H9 (cell line): ENCODE measurements around the gene VAMP8. TPM values are rescaled to one million over a fixed set of nuclear protein-coding genes. Genes with fewer than 3 reads are reported as not detected.

Experiments
- DNase-seq: peaks from one replicate; pipeline ENCODE4 v3.0.0-alpha.2; 2017
- H2AFZ ChIP-seq: one replicate; pipeline ENCODE4 v1.6.1; 2013; ENCODE audit warnings: mild to moderate bottlenecking, low read length, control low read depth, moderate library complexity
- H2AK5ac ChIP-seq: 2 replicates; pipeline ENCODE4 v1.6.1; 2013; ENCODE audit warnings: low read length, control low read depth, mixed read lengths; ENCODE audit not compliant: insufficient read length
- H2BK120ac ChIP-seq: one replicate; pipeline ENCODE4 v1.6.1; 2013; ENCODE audit warnings: low read depth, mild to moderate bottlenecking, low read length, control low read depth, inconsistent platforms; ENCODE audit not compliant: poor library complexity, severe bottlenecking
- H2BK12ac ChIP-seq: 2 replicates; pipeline ENCODE4 v1.6.1; 2013; ENCODE audit warnings: low read length, control low read depth, mixed read lengths, low read depth; ENCODE audit not compliant: insufficient read length
- H2BK15ac ChIP-seq: 2 replicates; pipeline ENCODE4 v1.6.1; 2013; ENCODE audit warnings: low read depth, low read length, control low read depth
- H2BK20ac ChIP-seq: one replicate; pipeline ENCODE4 v1.6.1; 2013; ENCODE audit warnings: low read depth, mild to moderate bottlenecking, low read length, control low read depth, inconsistent platforms; ENCODE audit not compliant: poor library complexity, severe bottlenecking
- H2BK5ac ChIP-seq: 2 replicates; pipeline ENCODE4 v1.6.1; 2013; ENCODE audit warnings: low read length, control low read depth, mixed read lengths; ENCODE audit not compliant: insufficient read length
- H3K14ac ChIP-seq: 2 replicates; pipeline ENCODE4 v1.6.1; 2013; ENCODE audit warnings: low read length, control low read depth; ENCODE audit not compliant: insufficient read depth
- H3K18ac ChIP-seq: 2 replicates; pipeline ENCODE4 v1.6.1; 2013; ENCODE audit warnings: low read depth, mild to moderate bottlenecking, mixed read lengths, low read length, control low read depth; ENCODE audit not compliant: insufficient read length
- H3K23ac ChIP-seq: 2 replicates; pipeline ENCODE4 v1.6.1; 2013; ENCODE audit warnings: low read length, control low read depth, mixed read lengths, low read depth; ENCODE audit not compliant: insufficient read length
- H3K23me2 ChIP-seq: 2 replicates; pipeline ENCODE4 v1.6.1; 2013; ENCODE audit warnings: low read depth, mild to moderate bottlenecking, mixed read lengths, low read length, control low read depth; ENCODE audit not compliant: insufficient read length, poor library complexity, severe bottlenecking
- H3K27ac ChIP-seq: 2 replicates; pipeline ENCODE4 v1.5.1; 2013; ENCODE audit warnings: low read length, control low read depth, mixed read lengths, low read depth; ENCODE audit not compliant: insufficient read length
- H3K27me3 ChIP-seq: 2 replicates; pipeline ENCODE4 v1.6.1; 2013; ENCODE audit warnings: low read length, control low read depth, inconsistent platforms; ENCODE audit not compliant: insufficient read depth
- H3K4ac ChIP-seq: 2 replicates; pipeline ENCODE4 v1.6.1; 2013; ENCODE audit warnings: low read depth, mild to moderate bottlenecking, control low read depth, inconsistent platforms, low read length, moderate library complexity
- H3K4me1 ChIP-seq: 2 replicates; pipeline ENCODE4 v1.6.1; 2013; ENCODE audit warnings: low read length, control low read depth, inconsistent platforms; ENCODE audit not compliant: insufficient read depth
- H3K4me2 ChIP-seq: 2 replicates; pipeline ENCODE4 v1.6.1; 2013; ENCODE audit warnings: low read length, control low read depth, mixed read lengths; ENCODE audit not compliant: insufficient read length, insufficient read depth
- H3K56ac ChIP-seq: 2 replicates; pipeline ENCODE4 v1.6.1; 2013; ENCODE audit warnings: low read depth, mild to moderate bottlenecking, mixed read lengths, low read length, control low read depth; ENCODE audit not compliant: insufficient read length
- H3K79me1 ChIP-seq: 2 replicates; pipeline ENCODE4 v1.6.1; 2013; ENCODE audit warnings: low read depth, mild to moderate bottlenecking, moderate library complexity, low read length, control low read depth, inconsistent platforms; ENCODE audit not compliant: insufficient read depth, poor library complexity, severe bottlenecking
- H3K79me2 ChIP-seq: 2 replicates; pipeline ENCODE4 v1.6.1; 2013; ENCODE audit warnings: low read length, control low read depth, inconsistent platforms; ENCODE audit not compliant: insufficient read depth
- H3K9ac ChIP-seq: 2 replicates; pipeline ENCODE4 v1.6.1; 2013; ENCODE audit warnings: low read length, control low read depth, mixed read lengths; ENCODE audit not compliant: insufficient read length; ENCODE audit errors: extremely low read depth
- H3K9me3 ChIP-seq: one replicate; pipeline ENCODE4 v1.6.1; 2013; ENCODE audit warnings: low read depth, low read length, inconsistent platforms; ENCODE audit not compliant: control insufficient read depth
- H3T11ph ChIP-seq: one replicate; pipeline ENCODE4 v1.6.1; 2013; ENCODE audit warnings: mild to moderate bottlenecking, low read length, control low read depth, inconsistent platforms
- H4K20me1 ChIP-seq: one replicate; pipeline ENCODE4 v1.6.1; 2013; ENCODE audit not compliant: control insufficient read depth, insufficient read length, insufficient read depth
- H4K5ac ChIP-seq: 2 replicates; pipeline ENCODE4 v1.6.1; 2013; ENCODE audit warnings: low read depth, mild to moderate bottlenecking, mixed read lengths, low read length, control low read depth; ENCODE audit not compliant: insufficient read length
- H4K8ac ChIP-seq: replicated peaks from 2 replicates; pipeline ENCODE4 v1.6.1; 2013; ENCODE audit warnings: low read length, control low read depth, mixed read lengths, low read depth; ENCODE audit not compliant: insufficient read length
- H4K91ac ChIP-seq: 2 replicates; pipeline ENCODE4 v1.6.1; 2013; ENCODE audit warnings: low read depth, mild to moderate bottlenecking, moderate library complexity, mixed read lengths, low read length, control low read depth; ENCODE audit not compliant: insufficient read length
- H3K27ac Mint-ChIP-seq, 3 experiments: 2 replicates in 2 of 3; 3 replicates in 1 of 3; pipeline ENCODE4 v1.8.0; 2020 to 2021; ENCODE audit warnings: mixed read lengths in 3 of 3, mild to moderate bottlenecking in 1 of 3, moderate library complexity in 1 of 3
- H3K27me3 Mint-ChIP-seq: 2 replicates; pipeline ENCODE4 v1.8.0; 2021; ENCODE audit warnings: low read depth, mild to moderate bottlenecking, moderate library complexity, mixed read lengths
- H3K36me3 Mint-ChIP-seq, 3 experiments: 2 replicates in 2 of 3; 3 replicates in 1 of 3; pipeline ENCODE4 v1.8.0; 2020 to 2021; ENCODE audit warnings: low read depth in 3 of 3, mixed read lengths in 3 of 3; ENCODE audit not compliant: insufficient read depth in 1 of 3
- H3K4me1 Mint-ChIP-seq, 2 experiments: 2 replicates each; pipeline ENCODE4 v1.8.0; 2020; ENCODE audit warnings: mixed read lengths in 2 of 2
- H3K4me3 Mint-ChIP-seq, 2 experiments: 2 replicates in 1 of 2; 3 replicates in 1 of 2; pipeline ENCODE4 v1.8.0; 2020 to 2021; ENCODE audit warnings: mild to moderate bottlenecking in 2 of 2, mixed read lengths in 2 of 2, moderate library complexity in 1 of 2
- H3K9me3 Mint-ChIP-seq, 2 experiments: 2 replicates in 1 of 2; 3 replicates in 1 of 2; pipeline ENCODE4 v1.8.0; 2020; ENCODE audit warnings: mild to moderate bottlenecking in 2 of 2, mixed read lengths in 2 of 2, moderate library complexity in 1 of 2
- WGBS: extraction: QIAGEN DNeasy Blood & Tissue Kit; methylation state at CpG from one replicate; pipeline ENCODE4 v1.1.7; 2013; ENCODE audit warnings: missing lambda C conversion rate, low lambda C conversion rate, mixed read lengths; ENCODE audit not compliant: insufficient read length; ENCODE audit errors: extremely low coverage; 5-methylcytosine and 5-hydroxymethylcytosine counted together
- total RNA-seq: library from RNA; stranded (reverse); gene quantifications from 2 replicates; pipeline ENCODE4 v1.2.1, GENCODE V29; 2021
- TF ChIP-seq, protein P1 (sequence below): fragments of 200-600 bp; sonication (generic); conservative IDR thresholded peaks from 3 replicates; pipeline ENCODE4 v1.8.0; 2021; ENCODE audit warnings: antibody characterized with exemption, mild to moderate bottlenecking

Gene VAMP8
- total RNA-seq, 1 experiment from 2014 or later, result 33.4 TPM

DNA sequence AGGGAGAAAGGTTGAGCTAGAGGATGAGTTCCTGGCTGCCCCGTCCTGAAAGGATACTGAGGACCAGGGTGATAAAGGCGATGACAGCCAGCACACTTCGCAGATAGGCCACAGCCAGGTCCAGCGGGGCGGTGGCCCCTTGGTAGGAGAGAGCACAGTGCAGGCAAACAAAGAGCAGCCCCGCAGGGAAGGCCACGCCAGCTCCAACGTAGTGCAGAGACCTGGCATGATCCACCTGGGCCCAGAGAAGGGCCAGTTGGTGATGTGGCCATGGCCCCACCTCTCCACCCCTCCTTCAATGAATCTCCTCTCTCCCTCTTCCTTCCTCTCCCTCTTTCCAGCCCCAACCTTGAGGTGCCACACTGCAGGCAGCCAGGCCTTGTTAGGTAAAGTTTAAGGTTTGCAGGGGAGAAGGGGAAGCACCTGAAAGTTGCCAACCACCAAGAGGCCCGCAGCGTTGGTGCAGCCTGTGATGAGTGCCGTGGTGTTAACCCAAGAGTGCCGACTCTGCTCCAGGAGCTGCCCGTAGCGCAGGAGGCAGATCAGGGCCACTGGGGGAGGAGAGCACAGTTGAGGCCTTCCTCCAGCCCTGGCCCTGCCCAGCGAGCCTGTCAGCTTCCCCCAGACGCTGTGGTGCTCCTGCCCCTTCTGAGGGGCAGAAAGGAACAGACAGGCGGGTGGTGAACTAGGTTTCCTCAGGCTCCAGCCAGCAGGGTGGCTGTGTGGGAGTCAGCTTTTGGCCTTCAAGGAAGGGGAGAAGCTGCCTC, 22.3 kb downstream of the VAMP8 start:
- H4K20me1 ChIP-seq, result no peaks in the 10 kb centered on the region
- H3K27me3 Mint-ChIP-seq, result no peaks in the 10 kb centered on the region; the same call in 1 of the 2 replicates
- no peak overlapping the region for H3K4me3 Mint-ChIP-seq

More for the DNA sequence above, 22.3 kb downstream of the VAMP8 start:
- Histone ChIP-seq H2AFZ (no peak overlapping the region), H3K4ac (no peak overlapping the region), H2BK120ac (no peak overlapping the region), H2BK15ac (no peak overlapping the region), H3K4me1 (peaks cover 3% of the 10 kb centered on the region; the same call in 1 of the 2 replicates), H3K23me2 (peaks cover 14% of the 10 kb centered on the region), H3K4me2 (no peak overlapping the region), H3K56ac (no peak overlapping the region), H3K9ac (no peak overlapping the region), H3K79me1 (no peaks in the 10 kb centered on the region), H3K18ac (no peak overlapping the region), H3K9me3 (no peaks in the 10 kb centered on the region), H2BK5ac (no peak overlapping the region), H2AK5ac (no peak overlapping the region), H4K8ac (no peak overlapping the region), H3K27ac (no peak overlapping the region), H2BK12ac (no peak overlapping the region), H2BK20ac (no peak overlapping the region), H3K27me3 (no peaks in the 10 kb centered on the region), H3K14ac (no peak overlapping the region), H3K79me2 (no peaks in the 10 kb centered on the region), H3K23ac (no peak overlapping the region), H4K91ac (no peak overlapping the region), H3T11ph (no peak overlapping the region), H4K5ac (no peak overlapping the region)
- DNase-seq, result no peak
- peaks cover 0 to 24% (median 21%) of the 10 kb centered on the region in 3 experiments; a peak in 5 of 7 replicates for H3K36me3 Mint-ChIP-seq
- H3K4me1 Mint-ChIP-seq, result peaks cover 20 to 25% of the 10 kb centered on the region in 2 experiments
- peak overlapping the region in 1 of 3 experiments; percentile 67; a peak in 1 of 7 replicates for H3K27ac Mint-ChIP-seq
- TF ChIP-seq, protein P1, sequence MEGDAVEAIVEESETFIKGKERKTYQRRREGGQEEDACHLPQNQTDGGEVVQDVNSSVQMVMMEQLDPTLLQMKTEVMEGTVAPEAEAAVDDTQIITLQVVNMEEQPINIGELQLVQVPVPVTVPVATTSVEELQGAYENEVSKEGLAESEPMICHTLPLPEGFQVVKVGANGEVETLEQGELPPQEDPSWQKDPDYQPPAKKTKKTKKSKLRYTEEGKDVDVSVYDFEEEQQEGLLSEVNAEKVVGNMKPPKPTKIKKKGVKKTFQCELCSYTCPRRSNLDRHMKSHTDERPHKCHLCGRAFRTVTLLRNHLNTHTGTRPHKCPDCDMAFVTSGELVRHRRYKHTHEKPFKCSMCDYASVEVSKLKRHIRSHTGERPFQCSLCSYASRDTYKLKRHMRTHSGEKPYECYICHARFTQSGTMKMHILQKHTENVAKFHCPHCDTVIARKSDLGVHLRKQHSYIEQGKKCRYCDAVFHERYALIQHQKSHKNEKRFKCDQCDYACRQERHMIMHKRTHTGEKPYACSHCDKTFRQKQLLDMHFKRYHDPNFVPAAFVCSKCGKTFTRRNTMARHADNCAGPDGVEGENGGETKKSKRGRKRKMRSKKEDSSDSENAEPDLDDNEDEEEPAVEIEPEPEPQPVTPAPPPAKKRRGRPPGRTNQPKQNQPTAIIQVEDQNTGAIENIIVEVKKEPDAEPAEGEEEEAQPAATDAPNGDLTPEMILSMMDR, result no peak
- no peaks in the 10 kb centered on the region for H3K9me3 Mint-ChIP-seq
- no CpG with 5 or more reads among the region's 17 CpGs for WGBS
